NCI-H146 treated with DMSO at 0.1 percent for 48 hours (cell line): ENCODE measurements around the gene ANAPC4.
"Not testable (repeated sequence)": the region's sequence is repeated elsewhere in the genome, so short reads cannot be mapped to it uniquely, and the experiment has no call there.

Experiments
- DNase-seq: peaks from one replicate; lab custom pipeline; 2025; ENCODE audit not compliant: unreplicated experiment; lab: John Stamatoyannopoulos, UW

The ANAPC4 gene

GRCh38 chr4:25376754-25377571 lies at the start of gene ANAPC4:
ANAPC4 (plus strand) TSS chr4:25377263; CDS start chr4:25377428, 165 bp downstream.
- peak; percentile 85 for DNase-seq

GRCh38 chr4:25328463-25328862 lies 48.6 kb upstream of the ANAPC4 start:
- not testable (repeated sequence) for DNase-seq

GRCh38 chr4:25330335-25330734 lies 46.7 kb upstream of the ANAPC4 start:
- no peak for DNase-seq

GRCh38 chr4:25330905-25331808 lies 45.9 kb upstream of the ANAPC4 start:
- DNase-seq, result no peak

GRCh38 chr4:25343671-25344070 lies 33.4 kb upstream of the ANAPC4 start:
- DNase-seq, result no peak

GRCh38 chr4:25345744-25346143 lies 31.3 kb upstream of the ANAPC4 start:
- no peak for DNase-seq

- no peak for DNase-seq
Measured at GRCh38 chr4:25346913-25347312, 30.1 kb upstream of the ANAPC4 start.

- no peak for DNase-seq
Measured at GRCh38 chr4:25347473-25347872, 29.6 kb upstream of the ANAPC4 start.

- DNase-seq, result no peak
Measured at GRCh38 chr4:25347971-25348370, 29.1 kb upstream of the ANAPC4 start.

GRCh38 chr4:25350561-25350960 lies 26.5 kb upstream of the ANAPC4 start:
- DNase-seq, result no peak

- DNase-seq, result no peak
Measured at GRCh38 chr4:25351777-25352416, 25.2 kb upstream of the ANAPC4 start.

GRCh38 chr4:25356068-25356467 lies 21.0 kb upstream of the ANAPC4 start:
- no peak for DNase-seq

- no peak for DNase-seq
Measured at GRCh38 chr4:25358515-25359275, 18.4 kb upstream of the ANAPC4 start.

- DNase-seq, result no peak
Measured at GRCh38 chr4:25361253-25361652, 15.8 kb upstream of the ANAPC4 start.

- DNase-seq, result peak; percentile 17
Measured at GRCh38 chr4:25367004-25367621, 9.9 kb upstream of the ANAPC4 start.

GRCh38 chr4:25367877-25368276 lies 9.2 kb upstream of the ANAPC4 start:
- DNase-seq, result no peak

- DNase-seq, result no peak
Measured at GRCh38 chr4:25368315-25368714, 8.7 kb upstream of the ANAPC4 start.

- DNase-seq, result peak; percentile 74
Measured at GRCh38 chr4:25370242-25370641, 6.8 kb upstream of the ANAPC4 start.

- DNase-seq, result not testable (repeated sequence)
Measured at GRCh38 chr4:25372549-25372948, 4.5 kb upstream of the ANAPC4 start.
